OCI-LY7 (cell line): Measurements from ENCODE around the gene WDR18.

Experiments
- CTCF ChIP-seq: fragments of 200-600 bp; sonication (generic); conservative IDR thresholded peaks from 2 replicates; pipeline ENCODE4 v1.5.1; 2014; ENCODE audit warnings: mild to moderate bottlenecking, antibody characterized with exemption, low read length, moderate library complexity, mixed read lengths
- EZH2phosphoT487 ChIP-seq: fragments of 200-600 bp; sonication (generic); IDR thresholded peaks from 2 replicates; pipeline ENCODE4 v1.6.1; 2018; ENCODE audit warnings: low read depth, borderline replicate concordance, mild to moderate bottlenecking, mixed run types, antibody characterized with exemption, low read length, moderate library complexity, mixed read lengths

DNA sequence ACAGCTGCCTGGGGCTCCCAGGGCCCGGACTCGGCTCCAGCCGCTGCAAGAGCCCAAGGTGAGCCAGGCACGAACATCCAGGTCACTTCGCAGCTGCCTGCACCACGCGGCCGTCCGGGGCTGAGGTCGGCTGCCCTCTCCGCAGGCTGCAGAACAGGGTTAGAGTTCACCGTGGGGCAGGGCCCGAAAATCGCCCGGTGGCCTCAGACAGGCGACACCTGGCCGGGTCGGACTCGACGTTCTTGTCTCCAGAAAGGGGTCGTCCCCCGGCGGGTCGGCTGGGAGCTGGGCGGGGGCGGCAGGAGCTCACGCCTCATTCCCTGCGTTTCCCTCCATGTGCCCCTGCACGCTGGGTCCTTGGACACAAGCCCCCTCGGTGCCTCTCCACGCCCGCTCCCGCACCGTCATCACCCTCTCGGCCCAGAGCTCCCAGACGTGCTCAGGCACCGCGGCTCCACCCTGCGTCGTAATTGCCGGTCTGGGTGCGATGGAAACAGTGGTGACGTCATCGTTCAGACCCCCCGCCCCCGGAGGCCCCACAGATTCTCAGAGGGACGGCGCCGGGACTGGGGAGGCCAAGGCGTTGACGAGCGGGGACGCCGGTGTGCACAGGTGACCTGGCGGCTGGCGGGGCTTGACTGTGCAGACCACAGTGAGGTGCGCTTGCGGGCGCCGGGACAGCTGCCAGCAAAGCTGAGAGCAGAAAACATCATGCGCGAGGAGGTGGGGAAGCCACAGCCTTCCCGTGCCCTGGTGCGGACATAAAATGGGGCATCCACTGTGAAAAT lies 12.1 kb downstream of the WDR18 start:
- no peak for TF ChIP-seq CTCF
- no peak for TF ChIP-seq EZH2phosphoT487
